GM20000 (cell line): ENCODE data around the gene NRIP3.
"Not testable (repeated sequence)": the region's sequence is repeated elsewhere in the genome, so short reads cannot be mapped to it uniquely, and the experiment has no call there.

Experiments used
- DNase-seq: peaks from one replicate; pipeline ENCODE4 v3.0.0; 2012; ENCODE audit warnings: low spot score
- TF ChIP-seq, protein P1 (sequence below): IDR thresholded peaks from 2 replicates; pipeline ENCODE4 v1.5.1; 2012; ENCODE audit warnings: mild to moderate bottlenecking, control low read depth; ENCODE audit errors: extremely low read depth, missing control alignments

Gene NRIP3

DNA sequence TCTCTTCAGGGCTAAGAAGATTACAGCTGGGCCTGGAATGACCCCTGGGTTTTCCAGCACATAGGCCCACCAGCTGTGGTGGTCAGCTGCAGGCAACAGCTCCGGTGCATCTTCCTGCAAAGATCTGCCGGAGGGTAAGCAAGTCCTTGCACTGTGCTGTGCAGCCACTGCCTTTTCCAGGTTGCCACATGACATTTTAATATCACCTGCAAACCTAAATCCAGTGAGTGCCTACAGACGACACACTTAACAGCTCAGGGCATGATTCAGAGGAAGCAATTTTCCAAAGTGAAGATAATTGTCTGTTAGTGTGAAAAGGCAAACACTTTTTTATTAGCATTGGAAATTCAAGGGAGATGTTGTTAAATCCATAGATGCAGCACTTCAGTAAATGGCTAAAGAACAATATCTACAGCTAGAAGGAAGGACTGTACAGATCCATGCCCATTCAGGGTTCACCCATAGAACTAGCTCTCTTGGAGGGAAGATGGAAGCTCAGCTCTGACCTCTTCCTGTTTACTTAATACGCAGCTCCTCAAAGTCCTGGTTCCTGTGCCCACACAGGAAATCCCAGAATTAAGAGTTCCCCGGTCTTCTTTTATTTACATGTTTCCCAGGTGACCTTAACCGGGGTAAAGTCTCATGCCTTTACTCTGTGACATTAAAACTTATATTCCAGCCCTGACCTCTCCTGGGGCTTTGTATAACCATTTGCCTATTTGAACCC, 13.3 kb upstream of the NRIP3 start:
- DNase-seq = no peak
- TF ChIP-seq, protein P1, sequence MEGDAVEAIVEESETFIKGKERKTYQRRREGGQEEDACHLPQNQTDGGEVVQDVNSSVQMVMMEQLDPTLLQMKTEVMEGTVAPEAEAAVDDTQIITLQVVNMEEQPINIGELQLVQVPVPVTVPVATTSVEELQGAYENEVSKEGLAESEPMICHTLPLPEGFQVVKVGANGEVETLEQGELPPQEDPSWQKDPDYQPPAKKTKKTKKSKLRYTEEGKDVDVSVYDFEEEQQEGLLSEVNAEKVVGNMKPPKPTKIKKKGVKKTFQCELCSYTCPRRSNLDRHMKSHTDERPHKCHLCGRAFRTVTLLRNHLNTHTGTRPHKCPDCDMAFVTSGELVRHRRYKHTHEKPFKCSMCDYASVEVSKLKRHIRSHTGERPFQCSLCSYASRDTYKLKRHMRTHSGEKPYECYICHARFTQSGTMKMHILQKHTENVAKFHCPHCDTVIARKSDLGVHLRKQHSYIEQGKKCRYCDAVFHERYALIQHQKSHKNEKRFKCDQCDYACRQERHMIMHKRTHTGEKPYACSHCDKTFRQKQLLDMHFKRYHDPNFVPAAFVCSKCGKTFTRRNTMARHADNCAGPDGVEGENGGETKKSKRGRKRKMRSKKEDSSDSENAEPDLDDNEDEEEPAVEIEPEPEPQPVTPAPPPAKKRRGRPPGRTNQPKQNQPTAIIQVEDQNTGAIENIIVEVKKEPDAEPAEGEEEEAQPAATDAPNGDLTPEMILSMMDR = no peak

DNA sequence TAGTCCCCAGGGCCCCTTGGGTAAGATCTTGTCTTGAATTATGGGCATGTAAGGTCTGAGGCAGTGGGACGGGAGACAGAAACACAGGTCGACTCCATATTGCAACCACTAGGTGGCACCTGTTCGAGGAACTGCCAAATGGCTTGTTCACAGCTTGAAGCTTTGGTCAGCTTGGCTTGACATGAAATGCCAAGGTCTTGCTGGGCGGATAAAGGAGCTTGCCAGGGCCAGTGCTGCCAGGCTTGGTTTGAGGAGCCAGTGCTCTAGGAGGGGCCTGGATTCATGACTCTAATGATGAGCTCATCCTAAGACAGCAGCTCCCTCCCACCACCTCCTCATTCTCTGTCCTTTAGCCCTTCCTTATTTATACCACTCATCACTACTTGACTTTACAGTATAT, 11.9 kb upstream of the NRIP3 start:
- peak; percentile 83 for DNase-seq
- TF ChIP-seq, protein P1 = peak; percentile 51

DNA sequence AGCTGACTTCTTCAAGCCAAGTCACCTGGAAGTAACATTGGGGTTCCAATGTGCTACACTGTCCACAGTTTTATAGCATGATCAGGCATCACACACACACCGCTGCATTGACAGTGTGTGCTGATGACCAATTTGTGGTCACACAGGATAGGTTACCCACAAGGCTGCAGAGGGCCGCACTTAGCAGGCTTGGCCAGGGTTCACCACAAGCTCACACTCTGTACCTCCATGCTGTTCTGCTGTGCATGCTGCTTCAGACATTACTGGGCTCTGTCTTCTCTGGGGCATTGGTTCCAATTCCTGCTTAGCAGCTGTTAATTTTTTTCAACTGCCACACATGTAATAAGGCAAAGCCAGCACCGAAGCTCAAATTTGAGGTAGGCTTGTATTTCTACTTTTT, 11.0 kb upstream of the NRIP3 start:
- DNase-seq = no peak
- TF ChIP-seq, protein P1 = no peak

DNA sequence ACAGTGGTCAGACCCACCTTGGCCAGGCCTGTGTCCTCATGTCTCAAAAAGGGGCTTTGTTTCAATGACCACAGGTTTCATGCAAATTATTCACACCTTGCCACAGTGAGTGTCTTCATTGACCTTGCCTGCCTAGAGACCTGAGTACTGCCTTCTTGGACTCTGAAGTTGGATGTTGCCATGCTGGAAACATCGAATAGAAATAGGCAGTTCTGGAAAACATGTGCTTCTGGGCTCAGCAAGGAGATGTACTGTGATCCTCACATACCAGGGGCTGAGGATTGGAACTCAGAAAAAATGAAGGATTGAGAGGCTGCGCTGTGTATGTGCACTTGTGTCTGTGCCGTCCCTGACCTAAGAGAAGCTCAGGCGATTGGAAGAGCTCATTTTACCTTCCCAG, 9.6 kb upstream of the NRIP3 start:
- DNase-seq = no peak
- TF ChIP-seq, protein P1 = no peak

DNA sequence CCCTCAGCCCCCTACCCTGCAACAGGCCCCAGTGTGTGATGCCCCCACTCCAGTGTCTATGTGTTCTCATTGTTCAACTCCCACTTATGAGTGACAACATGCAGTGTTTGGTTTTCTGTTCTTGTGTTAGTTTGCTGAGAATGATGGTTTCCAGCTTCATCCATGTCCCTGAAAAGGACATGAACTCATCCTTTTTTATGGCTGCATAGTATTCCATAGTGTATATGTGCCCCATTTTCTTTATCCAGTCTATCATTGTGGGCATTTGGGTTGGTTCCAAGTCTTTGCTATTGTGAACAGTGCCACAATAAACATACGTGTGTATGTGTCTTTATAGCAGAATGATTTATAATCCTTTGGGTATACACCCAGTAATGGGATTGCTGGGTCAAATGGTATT, 5.7 kb upstream of the NRIP3 start:
- not testable (repeated sequence) for DNase-seq

DNA sequence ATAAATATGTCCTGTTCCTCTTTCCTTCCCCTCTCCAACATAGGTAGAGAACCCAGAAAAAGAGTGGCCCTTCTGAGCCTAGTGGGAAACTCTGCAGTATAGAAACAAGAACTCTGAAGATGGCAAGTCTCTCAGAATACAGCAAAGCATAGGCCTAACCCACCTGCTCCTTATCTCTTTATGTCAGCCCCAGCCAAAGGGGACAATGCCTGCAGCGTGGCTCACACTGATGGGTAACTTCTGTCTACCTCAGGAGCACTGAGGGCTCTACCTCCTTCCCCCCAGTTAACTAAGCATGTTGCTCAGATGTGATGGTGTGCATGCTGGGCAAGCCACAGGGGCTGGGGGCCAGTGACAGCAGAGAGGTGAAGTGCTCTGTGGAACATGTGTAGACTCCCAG, 4.9 kb upstream of the NRIP3 start:
- no peak for DNase-seq
- TF ChIP-seq, protein P1 = no peak

DNA sequence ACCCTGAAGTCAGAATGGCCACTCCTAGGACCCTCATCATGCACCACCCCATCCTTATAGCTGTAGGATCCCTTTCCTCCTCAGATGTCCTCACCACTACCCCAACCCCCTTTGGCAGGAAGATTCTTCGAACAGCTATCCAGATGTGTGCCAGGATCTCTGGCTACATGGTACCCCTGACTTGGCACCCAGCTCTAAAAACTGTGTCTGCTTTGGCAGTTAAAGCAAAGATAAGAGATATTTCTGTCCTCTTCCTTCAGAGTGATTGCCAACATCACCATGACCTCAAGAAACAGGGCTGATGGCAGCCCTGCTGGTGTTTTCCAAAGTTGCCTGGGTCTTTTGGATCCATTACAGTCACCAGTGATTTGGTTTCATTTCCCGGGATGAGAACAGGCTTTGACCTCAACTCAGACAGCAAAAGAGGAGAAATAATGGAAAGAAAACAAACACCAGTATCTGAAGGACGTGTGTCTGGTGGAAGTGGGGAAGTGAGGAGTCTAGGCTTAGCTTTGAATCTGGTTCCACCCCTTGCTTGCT, 4.3 kb upstream of the NRIP3 start:
- TF ChIP-seq, protein P1 = no peak
- no peak for DNase-seq

DNA sequence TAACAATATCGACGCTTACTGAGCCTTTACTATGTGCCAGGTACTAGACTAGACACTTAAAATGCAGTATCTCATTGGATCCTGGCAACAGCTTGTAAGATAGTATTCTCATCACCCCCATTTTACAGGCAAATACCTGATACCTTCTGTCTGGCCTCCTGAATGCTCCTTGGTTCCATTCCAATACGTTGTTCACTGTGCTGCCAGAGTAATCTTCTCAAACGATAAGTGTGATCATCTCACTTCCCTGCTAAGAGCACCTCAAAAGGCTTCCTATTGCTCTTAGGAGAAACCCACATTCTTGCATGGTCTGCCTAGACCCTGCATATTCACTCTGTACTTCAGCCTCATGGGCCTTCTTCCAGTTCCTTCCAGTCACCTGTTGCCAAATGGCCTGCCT, 1.3 kb upstream of the NRIP3 start:
- TF ChIP-seq, protein P1 = no peak
- no peak for DNase-seq
